ENCODE results near the gene NOL6. TPM values are rescaled to one million over a fixed set of nuclear protein-coding genes. Genes with fewer than 3 reads are reported as not detected.

Gene NOL6
- total and polyA plus RNA-seq, 2 experiments from 2014 or later, result 25.0 to 58.4 TPM

GRCh38 chr9:33466565-33467495 lies 6.9 kb downstream of the NOL6 start:
- no peaks in the 10 kb centered on the region for H3K27me3 ChIP-seq (ENCODE audit: insufficient read depth)
- no peak overlapping the region for H3K4me2 ChIP-seq
- H4K20me1 ChIP-seq (replicated peaks; ENCODE audit: insufficient read depth), result no peaks in the 10 kb centered on the region
- H3K27ac ChIP-seq (ENCODE audit: low read depth), result no peak overlapping the region
- no peak overlapping the region for H2AFZ ChIP-seq
- no peak overlapping the region for H3K4me3 ChIP-seq
- no peaks in the 10 kb centered on the region for H3K9me3 Mint-ChIP-seq
- H3K4me1 Mint-ChIP-seq, result no peaks in the 10 kb centered on the region
- peaks cover 11% of the 10 kb centered on the region for H3K27me3 Mint-ChIP-seq (ENCODE audit: insufficient read depth, low read depth, poor library complexity)
- H3K27ac Mint-ChIP-seq, result no peak overlapping the region
- no peaks in the 10 kb centered on the region for H3K9me2 ChIP-seq (ENCODE audit: insufficient read depth)
- DNase-seq (ENCODE audit: low spot score) (peak; percentile 69), ATAC-seq (peak; percentile 98)
- TF ChIP-seq CTCF (conservative IDR thresholded peaks at IDR 0.05; ENCODE audit: low read depth in 2 of 2) (peak; percentile 80 to 91), JUNB (IDR thresholded peaks at IDR 0.05; ENCODE audit: unreplicated experiment) (no peak), ZNF114 (CRISPR knock-in tag; IDR thresholded peaks at IDR 0.05) (no peak), REST (IDR thresholded peaks at IDR 0.05; ENCODE audit: unreplicated experiment) (no peak), POLR2AphosphoS5 (IDR thresholded peaks at IDR 0.05; ENCODE audit: low read depth) (no peak)
- H3K4me1 ChIP-seq (ENCODE audit: insufficient read depth), result no peaks in the 10 kb centered on the region
- 0 out of 2 replicates have a peak, but pooled peaks cover 6% of the 10 kb centered on the region for H3K79me2 ChIP-seq (replicated peaks; ENCODE audit: insufficient read depth)
- peaks cover 90% of the 10 kb centered on the region for H3K36me3 Mint-ChIP-seq (ENCODE audit: low read depth)
- H3K4me3 Mint-ChIP-seq, result no peak overlapping the region
- H3F3A ChIP-seq (replicated peaks; ENCODE audit: low read depth), result 0 out of 2 replicates have a peak, but pooled peaks cover 2% of the 10 kb centered on the region
- H3K36me3 ChIP-seq (ENCODE audit: insufficient read depth), result peaks cover 17% of the 10 kb centered on the region

GRCh38 chr9:33465596-33466564 lies 7.8 kb downstream of the NOL6 start:
- Histone ChIP-seq H3K4me1 (ENCODE audit: insufficient read depth) (no peaks in the 10 kb centered on the region), H3K9me2 (ENCODE audit: insufficient read depth) (no peaks in the 10 kb centered on the region), H3F3A (replicated peaks; ENCODE audit: low read depth) (no peaks in the 10 kb centered on the region), H3K4me2 (no peak overlapping the region), H3K79me2 (replicated peaks; ENCODE audit: insufficient read depth) (no peaks in the 10 kb centered on the region), H4K20me1 (replicated peaks; ENCODE audit: insufficient read depth) (no peaks in the 10 kb centered on the region; the same call in 1 of the 2 replicates), H3K27ac (ENCODE audit: low read depth) (no peak overlapping the region), H3K4me3 (no peak overlapping the region), H3K27me3 (ENCODE audit: insufficient read depth) (no peaks in the 10 kb centered on the region), H3K36me3 (ENCODE audit: insufficient read depth) (peaks cover 20% of the 10 kb centered on the region), H2AFZ (no peak overlapping the region)
- DNase-seq (ENCODE audit: low spot score), result no peak
- ATAC-seq, result no peak
- Mint-ChIP-seq H3K36me3 (ENCODE audit: low read depth) (peaks cover 91% of the 10 kb centered on the region), H3K4me3 (no peak overlapping the region), H3K27ac (no peak overlapping the region), H3K4me1 (no peaks in the 10 kb centered on the region), H3K27me3 (ENCODE audit: insufficient read depth, low read depth, poor library complexity) (peaks cover 11% of the 10 kb centered on the region), H3K9me3 (no peaks in the 10 kb centered on the region)
- TF ChIP-seq ZNF331 (CRISPR knock-in tag; IDR thresholded peaks at IDR 0.05; ENCODE audit: low read depth) (no peak), CREB1 (CRISPR knock-in tag; IDR thresholded peaks at IDR 0.05; ENCODE audit: low read depth) (no peak), JUNB (IDR thresholded peaks at IDR 0.05; ENCODE audit: unreplicated experiment) (no peak), EZH2phosphoT487 (IDR thresholded peaks at IDR 0.05; ENCODE audit: unreplicated experiment) (no peak), POLR2AphosphoS5 (IDR thresholded peaks at IDR 0.05; ENCODE audit: low read depth) (no peak)

All from GM23338 (cell line).